ENCODE measurements around the gene LCP2. TPM values are rescaled to one million over a fixed set of nuclear protein-coding genes. Genes with fewer than 3 reads are reported as not detected.
"Not testable (repeated sequence)": the region's sequence is repeated elsewhere in the genome, so short reads cannot be mapped to it uniquely, and the experiment has no call there.

The LCP2 gene
- total RNA-seq, 2 donors from 2014 or later = 10.6 to 12.3 TPM

DNA sequence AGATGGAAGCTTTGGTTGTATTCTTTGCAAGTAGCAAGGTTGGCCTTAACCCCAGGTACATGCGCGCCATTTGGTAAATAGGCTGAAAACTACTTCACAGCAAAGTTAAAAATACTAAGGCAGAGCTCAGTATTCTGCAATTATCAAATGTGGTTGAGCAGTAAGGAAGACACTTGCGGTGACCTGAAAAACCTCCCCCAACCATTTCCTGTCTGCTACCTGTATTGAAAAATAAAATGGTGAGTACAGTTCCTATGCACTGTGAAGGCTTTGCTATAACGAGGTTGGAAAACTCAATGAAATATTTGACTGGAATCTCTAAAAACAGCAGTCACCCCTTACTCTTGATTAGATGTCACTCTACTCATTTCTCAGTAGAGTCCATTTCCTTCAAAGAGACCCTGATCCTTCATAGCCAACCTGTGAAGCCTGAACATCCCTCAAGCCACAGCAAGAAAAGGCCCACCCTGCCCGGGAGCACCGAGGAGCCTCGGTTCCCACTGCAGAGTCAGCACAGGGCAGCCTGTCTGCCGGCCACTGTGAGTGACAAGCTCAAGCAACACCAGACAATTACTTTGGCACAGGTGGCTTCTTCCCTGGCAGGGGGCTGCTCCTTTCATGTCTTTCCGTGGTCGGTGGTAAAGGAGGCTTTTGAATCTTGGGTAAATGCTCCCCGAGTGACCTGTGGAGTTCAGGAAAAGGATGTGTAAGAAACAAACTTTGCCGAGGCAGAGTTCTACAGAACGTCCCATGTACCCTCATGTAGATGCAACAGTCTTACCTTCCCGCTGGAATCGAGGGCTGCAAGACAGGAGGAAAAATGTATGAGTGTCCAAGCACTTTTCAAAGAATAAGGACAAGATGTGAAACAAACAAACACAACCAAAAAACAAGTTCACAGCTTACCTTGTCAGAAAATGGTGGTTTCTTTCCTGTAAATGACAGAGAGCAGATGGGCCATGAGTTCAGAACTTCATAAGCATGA is 35.2 kb downstream of the LCP2 start:
- intact Hi-C loops (cut with DNase I) = loop anchor here in 1 of 2 donors (10.0 kb wide), 1 partner anchor 82 kb away; no protein-coding TSS in a partner anchor
- ATAC-seq = no peak
- DNase-seq = no peak

DNA sequence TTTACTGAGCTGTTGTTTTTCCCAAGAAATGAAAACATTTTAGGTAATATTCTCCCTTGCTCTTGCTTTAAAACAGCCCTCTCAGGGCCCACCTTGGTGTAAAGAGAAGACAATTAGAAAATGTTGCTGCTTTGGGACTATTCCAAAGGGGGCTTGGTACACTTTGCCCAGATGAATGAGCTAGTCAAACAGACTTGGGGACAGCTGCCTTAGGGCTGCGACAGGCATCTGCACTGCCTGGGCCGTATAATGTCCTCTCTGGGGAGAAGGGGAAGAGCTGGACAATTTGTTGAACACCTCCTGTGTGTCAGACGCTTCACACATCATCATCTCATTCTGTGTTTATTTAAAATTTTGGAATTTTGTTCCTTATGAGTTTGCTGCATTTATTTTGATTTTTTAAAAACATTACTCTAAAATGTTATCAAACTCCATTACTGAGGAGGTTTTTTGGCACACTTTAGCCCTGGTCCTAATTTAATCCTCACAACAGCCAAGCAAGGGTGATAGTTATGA is 36.0 kb downstream of the LCP2 start:
- ATAC-seq (no peak), DNase-seq (no peak)
- intact Hi-C loops (cut with DNase I) = loop anchor here in 1 of 2 donors (10.0 kb wide), 1 partner anchor 83 kb away; no protein-coding TSS in a partner anchor

DNA sequence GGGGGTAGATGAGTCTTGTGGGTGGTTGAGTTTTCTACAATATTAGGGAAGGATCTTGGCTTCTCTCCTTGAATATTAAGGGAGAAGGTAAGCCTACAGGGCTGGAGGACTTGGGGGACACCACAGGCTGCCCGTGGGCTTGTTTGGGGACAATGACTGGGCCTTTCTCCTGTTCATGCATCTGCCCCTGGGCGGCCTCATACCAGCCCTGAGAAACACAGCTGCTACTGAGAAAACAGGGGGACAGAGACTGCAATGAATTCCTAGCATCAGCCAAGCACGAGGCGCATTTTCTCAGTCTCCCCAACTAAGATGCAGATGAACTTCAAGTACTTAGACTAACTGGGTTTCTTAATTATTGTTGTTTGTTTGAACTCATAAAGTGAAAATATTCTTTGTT is 40.2 kb downstream of the LCP2 start:
- ATAC-seq (no peak), DNase-seq (no peak)
- intact Hi-C loops (cut with DNase I) = no loop called here

DNA sequence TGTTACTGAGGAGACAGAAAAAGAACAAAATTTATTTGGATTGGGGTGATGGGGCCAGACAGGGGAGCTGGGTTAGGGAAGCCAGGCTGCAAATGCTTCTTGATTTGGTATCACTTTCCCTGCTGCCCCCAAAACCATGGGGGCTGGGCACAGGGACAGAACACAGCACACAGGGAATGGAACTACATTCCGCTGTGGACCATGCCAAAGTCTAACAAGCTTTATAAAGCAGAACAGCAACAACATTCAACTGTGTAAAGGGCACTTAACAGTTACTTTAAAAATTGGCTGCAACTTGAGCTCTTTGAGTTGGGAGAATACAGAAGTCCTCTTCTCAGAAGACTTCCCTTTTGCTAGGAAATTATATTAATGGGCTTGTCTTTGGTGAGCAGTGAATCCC is 41.0 kb downstream of the LCP2 start:
- intact Hi-C loops (cut with DNase I) = no loop called here
- no peak for ATAC-seq
- DNase-seq = no peak

DNA sequence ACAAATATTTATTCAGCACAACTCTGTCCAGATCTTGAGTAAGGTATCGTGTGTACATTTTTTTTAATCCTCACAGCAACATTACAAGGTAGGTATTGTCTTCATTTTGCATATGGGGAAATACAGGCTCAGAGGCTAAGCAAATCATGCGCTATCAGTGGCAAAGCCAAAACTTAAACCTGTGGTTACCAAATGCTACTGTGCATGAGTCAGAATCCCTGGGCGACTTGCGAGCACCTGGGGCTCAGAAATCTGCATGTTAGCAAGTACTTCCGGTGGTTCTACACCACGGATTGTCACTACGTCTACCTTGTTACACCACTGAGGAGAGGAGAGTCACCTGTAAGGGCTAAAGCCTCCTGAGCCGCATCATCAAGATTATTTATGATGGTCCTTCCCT is 43.5 kb downstream of the LCP2 start:
- ATAC-seq (no peak), DNase-seq (no peak)
- intact Hi-C loops (cut with DNase I) = no loop called here

DNA sequence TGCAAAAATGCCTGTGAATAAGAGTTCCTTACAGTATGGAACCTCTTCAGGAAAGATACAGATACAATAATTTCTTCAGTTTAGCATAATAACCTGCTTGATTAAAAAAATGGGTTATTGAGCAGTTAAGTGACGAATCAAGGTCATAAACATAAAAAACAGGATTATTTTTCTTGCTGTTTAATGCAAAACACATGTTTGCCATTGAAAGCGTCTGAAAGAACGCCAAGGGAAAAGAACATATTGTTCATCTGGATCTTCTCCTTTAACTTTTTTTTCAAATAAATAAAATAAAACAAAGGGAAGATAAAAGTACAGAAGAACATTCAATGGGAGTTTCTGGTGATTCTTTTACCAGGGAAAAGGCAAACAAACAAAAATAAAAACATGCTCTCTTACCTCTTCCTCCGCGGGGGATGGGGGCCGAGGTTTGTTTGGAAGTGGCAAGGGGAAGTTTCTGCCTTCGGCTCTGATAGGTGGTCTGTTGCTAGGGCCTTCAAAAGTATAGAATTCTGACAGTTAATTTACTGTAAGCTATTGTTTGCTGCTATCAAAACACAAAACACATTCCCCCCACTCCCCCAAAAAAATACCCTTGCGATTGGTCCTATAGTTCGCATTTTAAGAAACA is 44.7 kb downstream of the LCP2 start:
- intact Hi-C loops (cut with DNase I) = no loop called here

DNA sequence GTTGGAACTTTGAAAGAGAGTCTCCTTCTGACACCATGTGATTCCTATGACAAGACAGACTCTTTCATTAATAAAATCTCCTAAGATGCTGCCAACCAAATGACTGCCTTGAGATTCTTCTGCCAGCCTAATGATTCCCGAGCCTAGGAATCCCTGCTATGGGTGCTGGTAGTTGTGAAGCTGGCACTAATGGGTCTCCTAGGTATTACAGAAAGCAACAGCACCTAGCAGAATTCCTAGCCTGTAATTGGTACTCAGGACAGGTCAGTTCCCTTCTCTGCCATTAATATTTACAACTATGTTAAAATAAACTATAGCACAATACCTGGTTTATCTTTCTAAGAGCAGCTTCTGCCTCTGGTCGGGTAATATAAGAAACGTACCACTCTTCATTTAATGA is 45.5 kb downstream of the LCP2 start:
- no peak for DNase-seq
- ATAC-seq = no peak
- intact Hi-C loops (cut with DNase I) = no loop called here

More for the DNA sequence above, 44.7 kb downstream of the LCP2 start:
- DNase-seq (no peak), ATAC-seq (no peak)

DNA sequence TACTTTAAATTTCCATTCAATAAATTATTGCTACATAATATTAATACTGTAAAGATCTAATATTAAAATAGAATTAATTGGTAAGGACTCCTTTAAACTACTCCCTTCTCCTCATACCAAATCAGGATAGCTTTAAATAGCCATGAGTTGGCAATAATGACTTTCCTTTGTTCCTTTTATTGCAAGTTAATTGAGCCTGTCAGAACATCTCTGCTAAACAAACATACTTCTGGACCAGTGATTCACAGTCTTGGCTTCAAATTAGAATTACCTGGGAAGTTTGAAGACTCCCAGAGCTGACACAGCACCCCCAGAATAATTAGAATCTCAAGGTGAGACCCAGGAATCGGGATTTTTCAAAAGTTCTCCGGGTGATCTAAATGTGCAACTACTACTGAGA is 46.1 kb downstream of the LCP2 start:
- ATAC-seq (no peak), DNase-seq (no peak)
- intact Hi-C loops (cut with DNase I) = no loop called here

DNA sequence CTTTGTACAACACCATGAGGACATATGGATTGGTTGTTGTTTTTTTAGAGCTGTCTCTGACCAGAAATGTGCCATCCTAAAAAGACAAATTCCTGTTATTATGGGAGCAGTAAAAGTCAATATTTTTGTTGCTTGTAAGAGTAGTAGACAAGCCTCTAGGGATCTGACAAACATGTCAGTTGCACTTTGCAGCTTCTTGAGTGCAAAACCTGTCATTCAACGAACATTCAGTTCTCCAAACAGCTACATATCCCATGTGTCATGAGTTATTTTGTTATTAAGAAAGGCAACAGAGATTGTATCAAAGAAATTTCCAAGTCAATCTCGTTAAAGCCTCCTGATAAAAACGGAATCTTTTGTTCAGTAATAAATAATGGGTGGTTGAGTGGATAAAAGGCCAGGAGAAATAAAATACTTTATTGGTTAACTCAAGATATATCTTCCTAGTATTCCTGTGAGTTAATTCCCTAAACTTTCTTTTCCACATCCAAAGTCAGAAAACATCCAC is 46.7 kb downstream of the LCP2 start:
- ATAC-seq (no peak), DNase-seq (no peak)
- intact Hi-C loops (cut with DNase I) = no loop called here

DNA sequence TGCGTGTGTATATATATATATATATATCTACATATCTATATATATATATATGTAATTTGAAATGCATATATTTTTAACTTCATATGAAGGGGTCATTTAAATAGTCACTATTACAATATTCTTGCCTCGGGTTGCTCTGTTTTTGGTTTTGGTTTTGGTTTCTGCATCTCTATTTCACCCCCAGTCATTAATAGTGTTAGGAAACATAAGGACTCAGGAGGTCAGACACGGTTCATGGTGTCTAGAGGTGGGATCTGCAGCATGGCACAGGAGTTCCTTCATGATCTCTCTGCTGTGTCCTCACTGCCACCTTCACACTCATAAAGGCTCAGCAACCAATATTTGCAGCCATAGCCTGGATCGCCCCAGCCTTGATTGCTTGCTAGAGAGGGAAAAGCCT is 48.2 kb downstream of the LCP2 start:
- intact Hi-C loops (cut with DNase I) = no loop called here
- no peak for DNase-seq
- no peak for ATAC-seq

DNA sequence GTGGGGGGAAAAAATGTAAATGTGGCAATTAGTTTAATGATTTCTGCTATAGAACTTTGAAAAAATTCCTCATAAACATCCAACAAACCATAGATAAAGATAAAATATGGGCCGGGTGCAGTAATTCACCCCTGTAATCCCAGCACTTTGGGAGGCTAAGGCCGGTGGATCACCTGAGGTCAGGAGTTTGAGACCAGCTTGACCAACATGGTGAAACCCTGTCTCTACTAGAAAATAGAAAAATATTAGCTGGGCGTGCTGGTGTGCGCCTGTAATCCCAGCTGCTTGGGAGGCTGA is 48.7 kb downstream of the LCP2 start:
- DNase-seq; ATAC-seq; intact Hi-C loops (cut with DNase I): not testable (repeated sequence)

DNA sequence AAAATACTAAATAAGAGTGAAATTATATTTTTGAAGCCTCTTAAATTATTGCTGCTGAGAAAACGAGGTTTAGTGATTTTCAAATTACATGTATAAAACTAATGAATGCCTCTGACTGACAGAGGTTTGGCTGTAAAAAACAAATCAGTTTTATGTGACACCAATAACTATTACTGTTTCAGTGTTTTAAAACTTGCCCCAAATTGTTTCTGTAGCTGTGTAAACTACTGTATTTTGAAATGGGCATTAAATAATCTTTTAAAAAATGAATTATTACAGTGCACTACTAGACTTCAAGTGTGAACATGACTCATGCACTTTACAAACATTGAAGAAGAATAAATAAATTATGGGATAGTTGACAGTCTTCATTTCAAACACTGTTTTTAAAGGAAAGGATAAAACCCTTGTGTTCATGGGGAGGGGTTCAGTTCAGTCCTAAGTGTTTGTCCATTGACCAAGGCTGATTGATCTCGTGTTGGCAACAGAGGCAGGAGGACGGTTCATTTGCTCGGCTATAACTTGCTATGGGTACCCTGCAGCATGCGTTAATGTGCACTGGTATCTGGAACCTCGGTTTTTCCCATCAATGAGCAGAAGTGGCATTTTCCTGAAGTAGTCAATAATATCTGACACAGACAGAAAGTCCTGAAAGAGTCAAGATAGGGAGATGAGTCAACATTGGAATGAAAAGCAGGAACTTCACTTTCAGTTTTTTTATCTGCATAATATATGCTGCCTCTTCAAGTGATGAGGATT is 49.2 kb downstream of the LCP2 start:
- intact Hi-C loops (cut with DNase I) = no loop called here
- ATAC-seq (no peak), DNase-seq (no peak)

DNA sequence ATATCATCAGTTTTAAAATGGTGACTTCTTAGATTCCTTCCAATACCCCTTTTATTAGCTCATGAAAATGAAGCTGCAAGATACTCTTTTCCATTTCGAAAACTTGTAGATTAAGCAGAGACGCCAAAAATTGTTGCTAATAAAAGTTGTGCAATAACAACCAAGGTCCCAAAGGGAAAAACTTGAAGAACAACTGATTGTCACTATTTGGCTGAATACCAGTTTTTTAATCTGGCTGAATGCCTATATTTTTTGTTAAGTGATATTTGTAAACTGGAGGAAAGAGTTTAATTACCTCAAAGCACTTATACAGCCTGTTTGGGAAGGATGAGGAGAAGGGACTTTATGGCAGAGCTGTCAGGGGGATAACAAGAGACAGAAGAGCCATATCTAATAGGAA is 50.2 kb downstream of the LCP2 start:
- ATAC-seq = peak in 1 of 2 donors; percentile 34
- intact Hi-C loops (cut with DNase I) = no loop called here
- DNase-seq = no peak

DNA sequence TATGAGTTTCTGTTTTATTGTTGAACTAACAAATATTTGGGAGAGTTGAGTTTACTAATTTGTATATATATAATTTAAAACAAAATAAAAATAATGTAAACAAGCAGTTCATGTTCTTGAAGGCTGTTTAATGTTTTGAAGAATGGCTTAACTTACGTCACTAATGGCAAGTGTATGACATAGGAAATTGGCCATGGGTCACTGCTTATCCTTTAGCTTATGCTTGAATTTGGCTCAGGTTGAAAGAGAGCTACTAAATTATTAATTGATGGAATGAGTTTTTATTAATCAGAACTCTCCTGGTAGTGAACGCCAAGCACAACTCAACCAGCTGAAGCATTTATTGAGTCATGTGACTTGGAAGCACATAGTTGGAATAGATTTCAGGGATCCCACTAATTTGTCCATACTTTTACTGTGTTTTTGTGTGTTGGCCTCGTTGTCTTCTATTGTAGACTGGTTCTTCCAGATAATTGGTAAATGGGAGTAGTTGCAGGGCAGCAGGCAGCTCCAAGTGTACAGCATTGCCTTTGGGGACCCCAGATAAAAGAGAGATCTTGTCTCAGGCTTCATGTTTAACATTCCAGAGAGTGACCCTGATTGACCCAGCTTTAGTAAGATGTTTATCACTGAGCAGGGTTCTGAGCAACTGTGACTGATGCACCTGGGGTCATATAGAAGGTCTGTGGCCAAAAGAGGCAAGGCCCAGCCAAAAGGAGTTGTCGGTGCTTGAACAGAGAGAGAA is 51.3 kb downstream of the LCP2 start:
- intact Hi-C loops (cut with DNase I) = no loop called here
- DNase-seq (no peak), ATAC-seq (no peak)

DNA sequence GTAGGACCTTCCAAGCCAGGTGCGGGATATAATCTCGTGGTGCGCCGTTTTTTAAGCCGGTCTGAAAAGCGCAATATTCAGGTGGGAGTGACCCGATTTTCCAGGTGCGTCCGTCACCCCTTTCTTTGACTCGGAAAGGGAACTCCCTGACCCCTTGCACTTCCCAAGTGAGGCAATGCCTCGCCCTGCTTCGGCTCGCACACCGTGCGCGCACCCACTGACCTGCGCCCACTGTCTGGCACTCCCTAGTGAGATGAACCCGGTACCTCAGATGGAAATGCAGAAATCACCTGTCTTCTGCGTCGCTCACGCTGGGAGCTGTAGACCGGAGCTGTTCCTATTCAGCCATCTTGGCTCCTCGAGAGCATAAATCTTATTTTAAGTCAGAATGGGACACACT is 52.1 kb downstream of the LCP2 start:
- intact Hi-C loops (cut with DNase I); ATAC-seq; DNase-seq: not testable (repeated sequence)

DNA sequence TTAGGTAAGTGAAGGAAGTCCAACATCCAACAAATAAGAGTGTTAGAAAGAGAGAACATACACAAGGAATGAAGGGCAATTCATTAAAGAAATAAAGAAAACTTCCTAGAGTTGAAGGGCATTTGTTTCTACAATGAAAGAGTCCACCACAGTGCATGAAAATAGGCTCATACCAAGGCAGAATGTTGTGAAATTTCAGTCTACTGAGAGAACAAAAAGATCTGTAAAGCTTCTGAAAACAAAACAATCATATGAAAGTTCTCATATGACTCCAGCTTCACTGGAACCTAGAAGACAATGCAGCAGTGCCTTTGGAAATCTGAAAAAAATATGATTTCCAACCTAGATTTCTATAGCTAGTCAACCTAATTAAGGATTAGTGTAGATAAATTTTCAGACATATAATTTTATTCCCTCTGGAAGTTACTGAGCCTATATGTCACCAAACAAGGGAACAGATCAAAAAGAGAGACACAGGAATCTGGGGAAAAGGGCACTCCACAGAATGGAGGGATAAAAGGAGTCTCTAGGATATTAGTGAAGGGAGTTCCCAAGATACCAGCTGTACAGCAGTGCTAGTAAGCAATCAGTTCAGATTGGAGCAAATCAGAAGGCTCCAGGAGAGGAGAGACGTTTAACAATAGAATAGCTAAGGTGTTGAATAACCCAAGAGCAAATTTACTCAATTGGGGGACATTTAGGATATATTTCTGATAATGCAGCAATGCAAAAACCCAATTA is 59.0 kb downstream of the LCP2 start:
- DNase-seq (no peak), ATAC-seq (no peak)
- intact Hi-C loops (cut with DNase I) = no loop called here

DNA sequence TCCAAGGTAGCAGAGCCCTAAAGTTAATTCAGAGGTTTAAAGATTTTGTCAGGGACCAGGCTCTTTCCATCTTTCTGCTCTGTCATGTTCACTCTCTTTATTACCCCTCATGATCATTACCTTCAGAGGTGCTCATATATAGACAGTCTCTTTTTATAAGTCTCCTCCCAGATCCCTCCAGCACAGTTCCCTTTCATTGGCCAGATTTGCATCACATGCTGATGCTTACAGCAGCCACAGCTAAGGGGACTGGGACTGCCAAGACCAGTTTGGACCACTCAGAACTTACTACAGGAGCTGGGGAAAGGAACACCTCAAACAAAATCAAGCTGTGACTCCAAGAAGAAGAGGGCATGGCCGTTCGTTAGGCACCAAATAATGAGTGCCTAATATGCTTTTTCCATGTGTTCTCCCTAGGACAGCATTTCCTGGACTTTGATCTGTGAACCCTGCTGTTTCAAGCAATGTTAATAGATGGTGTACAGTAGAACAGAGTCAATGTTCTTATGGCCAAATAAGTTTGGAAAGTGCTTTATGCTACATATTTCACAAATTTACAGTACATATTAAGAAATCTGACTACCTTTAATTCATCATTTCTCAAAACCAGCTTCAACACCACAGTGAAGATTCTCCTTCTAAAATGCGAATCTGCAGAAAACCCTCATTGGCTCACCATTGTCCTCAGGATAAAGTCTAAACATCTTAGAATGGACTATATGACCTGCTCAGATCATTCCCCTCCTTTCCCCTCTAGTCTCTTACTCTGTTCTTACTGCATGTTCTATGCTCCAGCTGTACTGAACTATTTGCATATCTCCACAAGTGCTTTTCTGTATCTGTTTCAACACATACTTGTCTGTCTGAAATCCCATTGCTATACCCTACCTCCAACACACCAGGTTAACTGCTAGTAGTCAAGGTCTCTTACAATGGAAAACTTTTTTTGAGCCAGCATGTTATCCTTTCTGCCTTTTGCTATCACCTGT is 61.4 kb downstream of the LCP2 start:
- ATAC-seq = no peak
- DNase-seq = no peak
- intact Hi-C loops (cut with DNase I) = no loop called here
